ELF-1 (cell line): ENCODE measurements around the gene APBA3.
"Not testable (repeated sequence)": the region's sequence is repeated elsewhere in the genome, so short reads cannot be mapped to it uniquely, and the experiment has no call there.

Experiments used
- DNase-seq: peaks from one replicate; pipeline ENCODE4 v3.0.0-alpha.2; 2016; ENCODE audit warnings: low read depth, low spot score

APBA3 gene

DNA sequence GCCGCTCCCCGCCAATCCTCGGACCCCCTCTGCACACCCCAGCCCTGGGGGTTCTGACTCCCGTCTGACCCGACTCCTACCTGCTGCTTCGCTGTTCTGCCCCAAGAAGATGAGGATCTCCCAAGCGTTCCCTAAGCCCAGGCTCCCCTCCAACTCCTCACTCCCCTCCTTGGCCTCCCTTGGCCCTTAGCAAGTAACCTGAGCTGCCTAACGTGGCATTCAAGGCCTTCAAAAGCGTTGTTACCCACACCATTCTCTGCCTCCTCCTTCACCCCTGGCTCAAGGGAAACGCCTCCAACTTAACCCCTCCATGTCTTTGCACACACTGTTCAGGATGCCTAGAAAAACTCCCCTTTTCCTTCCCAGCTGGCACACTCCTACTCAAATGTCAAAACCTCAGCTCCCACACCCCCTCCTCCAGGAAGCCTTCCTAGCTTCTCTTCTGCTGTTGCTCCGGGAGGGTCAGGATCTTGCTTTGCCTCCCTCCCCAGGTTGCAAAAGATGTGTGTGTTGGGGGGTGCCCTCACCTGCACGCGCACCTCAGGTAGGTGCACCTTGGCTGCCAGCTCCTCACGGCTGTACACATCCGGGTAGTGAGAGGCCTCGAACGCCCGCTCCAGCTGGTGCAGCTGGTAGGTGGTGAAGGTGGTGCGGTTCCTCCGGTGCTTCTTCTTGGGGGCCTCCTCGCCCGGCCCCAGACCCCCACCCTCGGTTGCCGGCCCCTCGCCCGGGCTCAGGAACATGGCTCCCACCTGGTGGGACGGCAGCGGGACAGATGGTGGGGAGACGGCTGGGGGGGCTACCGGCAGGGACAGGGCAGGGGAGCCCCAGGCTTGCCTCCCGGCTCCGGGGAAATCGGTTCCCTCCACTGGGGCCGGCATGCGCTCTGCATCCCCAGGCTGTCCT lies 9.8 kb upstream of the APBA3 start:
- no peak for DNase-seq

DNA sequence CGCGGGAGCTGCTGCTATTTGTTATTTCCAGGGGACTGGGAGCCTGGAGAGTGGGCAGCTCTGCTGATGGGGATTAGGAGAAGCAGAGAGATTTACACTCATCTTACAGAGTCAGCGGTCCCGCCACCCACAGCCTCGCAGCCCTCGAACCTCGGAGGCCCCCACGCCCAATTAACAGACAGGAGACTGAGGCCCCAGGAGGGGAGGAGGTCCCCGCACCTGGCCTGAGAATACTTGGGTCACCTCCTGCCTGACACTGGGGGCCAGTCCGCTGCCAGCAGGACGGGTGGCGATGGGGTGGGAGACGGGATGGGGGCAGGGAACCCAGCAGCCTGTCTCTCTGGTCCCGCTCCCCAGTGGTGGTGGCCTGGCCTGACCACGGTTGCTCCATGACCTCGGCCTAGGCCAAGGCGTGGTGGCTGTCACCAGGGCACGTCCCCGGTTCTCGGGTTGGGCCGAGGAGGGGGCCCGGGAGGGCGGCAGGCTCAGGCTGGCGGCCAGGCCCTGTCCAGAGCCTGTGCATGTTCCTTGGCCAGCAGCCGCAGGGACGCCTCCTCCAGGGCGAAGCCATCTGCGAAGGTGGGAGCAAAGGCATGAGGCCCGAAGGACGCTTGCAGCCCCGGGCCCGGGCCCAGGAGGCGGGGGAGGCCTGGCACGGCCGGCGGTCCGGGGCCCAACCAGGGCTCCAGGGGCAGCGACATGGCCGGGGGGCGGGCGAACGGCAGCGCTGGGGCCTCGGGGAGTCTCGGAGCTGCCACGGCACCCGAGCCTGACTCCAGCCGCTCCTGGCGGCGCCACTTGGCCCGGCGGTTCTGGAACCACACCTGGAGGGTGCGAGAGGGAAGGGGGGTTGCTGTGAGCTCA lies 8.9 kb upstream of the APBA3 start:
- DNase-seq = no peak

DNA sequence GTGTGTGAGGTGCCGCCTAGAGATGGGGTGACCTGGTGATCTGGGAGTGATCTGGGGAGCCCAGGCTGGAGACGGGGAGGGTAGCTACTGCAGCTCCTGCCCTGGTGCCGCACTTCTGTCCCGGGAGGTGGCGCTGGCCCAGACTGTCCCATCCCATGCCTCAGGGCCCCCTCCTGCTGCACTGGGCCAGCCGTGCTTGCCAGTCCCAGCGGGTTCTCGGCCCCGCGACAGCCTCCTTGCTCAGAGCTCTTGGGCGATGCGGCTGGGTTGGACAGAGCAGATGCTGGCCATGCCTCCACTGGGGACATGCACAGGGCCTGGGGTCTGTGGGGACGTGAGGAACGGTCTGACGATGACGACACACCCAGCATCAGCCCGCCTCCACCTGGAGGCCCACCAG lies 8.0 kb upstream of the APBA3 start:
- DNase-seq = peak; percentile 25

DNA sequence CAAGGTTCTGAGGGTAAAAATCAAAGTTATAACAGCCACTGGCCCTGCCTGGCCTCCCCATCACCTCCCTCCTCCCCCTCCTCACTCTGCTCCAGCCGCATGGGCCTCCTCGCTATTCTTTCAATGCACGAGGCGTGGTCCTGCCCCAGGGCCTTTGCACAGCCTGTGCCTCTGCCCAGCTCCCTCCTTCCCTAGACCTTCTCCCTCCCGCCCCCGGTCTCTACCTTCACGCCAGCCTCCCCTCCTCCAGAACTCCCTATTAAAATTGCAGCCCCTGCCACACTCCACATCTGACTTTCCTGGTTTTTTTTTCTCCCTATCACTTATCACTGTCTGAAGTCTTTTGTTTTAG lies 7.2 kb upstream of the APBA3 start:
- no peak for DNase-seq

DNA sequence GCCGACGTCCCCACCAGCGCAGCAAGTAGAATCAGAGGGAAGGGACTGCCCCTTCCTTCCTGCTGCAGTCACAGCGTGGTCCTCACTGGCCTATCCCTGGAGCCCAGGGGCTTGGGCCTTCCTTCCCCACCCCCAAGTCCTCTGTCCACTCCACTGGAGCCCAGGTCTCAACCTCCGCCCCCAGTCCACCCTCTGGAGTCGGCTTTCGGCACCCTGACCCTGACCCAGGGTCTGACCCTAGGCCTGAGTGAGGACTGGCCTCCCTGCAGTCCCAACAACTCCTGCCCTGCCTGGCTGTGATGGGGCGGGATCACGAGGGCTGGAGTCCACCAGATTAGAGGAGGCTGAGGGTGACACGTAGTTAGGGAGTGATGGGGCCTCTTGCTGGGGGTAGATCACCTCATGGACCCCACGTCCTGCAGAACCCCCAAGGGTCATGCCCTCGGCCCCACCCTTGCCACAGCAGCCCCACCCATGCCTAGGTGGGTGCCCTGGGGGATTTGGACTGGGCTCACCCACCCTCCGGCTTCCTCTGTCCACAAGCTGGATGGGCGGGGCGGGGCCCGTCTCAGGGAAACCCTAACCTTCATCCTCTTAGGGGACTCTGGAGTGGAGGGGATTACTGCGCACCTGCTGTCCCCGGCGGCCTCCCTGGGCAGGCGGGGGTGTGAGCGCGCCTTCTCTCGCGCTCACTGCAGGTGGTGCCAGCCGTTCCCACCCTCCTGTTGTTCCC lies 6.7 kb upstream of the APBA3 start:
- no peak for DNase-seq

DNA sequence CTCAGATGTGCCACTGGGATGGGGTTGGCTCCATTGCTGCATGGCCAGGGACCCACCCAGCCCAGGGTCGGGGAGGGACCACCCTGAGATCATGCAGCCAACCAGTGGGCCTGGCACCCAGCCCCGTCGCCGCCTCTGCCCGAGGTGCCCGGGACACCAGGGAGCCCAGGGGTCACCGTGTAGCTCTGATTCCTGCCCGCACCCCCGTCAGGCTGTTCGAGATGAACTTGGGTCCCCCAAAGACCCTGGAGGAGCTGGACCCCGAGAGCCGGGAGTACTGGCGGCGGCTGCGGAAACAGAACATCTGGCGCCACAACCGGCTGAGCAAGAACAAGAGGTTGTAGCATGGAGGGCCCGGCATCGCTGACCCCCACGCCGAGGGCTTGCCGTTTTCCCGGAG lies 5.6 kb upstream of the APBA3 start:
- no peak for DNase-seq

DNA sequence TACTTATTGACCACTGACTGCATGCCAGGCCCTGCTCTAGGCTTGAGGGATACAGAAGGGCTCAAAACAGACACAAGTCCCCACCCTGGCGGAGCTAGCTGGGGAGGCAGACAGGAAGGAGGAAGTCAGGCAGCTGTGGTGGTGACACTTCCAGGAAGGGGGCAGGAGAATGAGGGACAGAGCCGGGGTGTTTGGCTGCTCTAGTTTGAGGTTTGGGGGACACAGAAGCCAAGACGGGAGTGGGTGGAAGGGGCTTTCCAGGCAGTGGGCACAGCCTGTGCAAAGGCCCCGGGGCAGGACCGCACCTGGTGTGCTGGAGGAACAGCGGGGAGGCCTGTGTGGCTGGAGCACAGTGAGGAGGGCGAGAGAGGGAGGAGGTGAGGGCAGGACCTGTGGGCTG lies 5.0 kb upstream of the APBA3 start:
- no peak for DNase-seq

DNA sequence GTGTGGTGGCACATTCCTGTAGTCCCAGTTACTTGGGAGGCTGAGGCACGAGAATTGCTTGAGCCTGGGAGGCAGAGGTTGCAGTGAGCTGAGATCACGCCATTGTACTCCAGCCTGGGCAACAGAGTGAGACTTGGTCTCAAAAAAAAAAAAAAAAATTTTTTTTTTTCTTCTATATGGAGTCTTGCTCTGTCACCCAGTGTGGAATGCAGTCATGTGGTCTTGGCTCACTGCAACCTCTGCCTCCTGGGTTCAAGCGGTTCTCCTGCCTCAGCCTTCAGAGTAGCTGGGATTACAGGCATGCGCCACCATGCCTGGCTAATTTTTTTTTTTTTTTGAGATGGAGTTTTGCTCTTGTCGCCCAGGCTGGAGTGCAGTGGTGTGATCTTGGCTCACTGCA lies 4.3 kb upstream of the APBA3 start:
- DNase-seq = not testable (repeated sequence)

DNA sequence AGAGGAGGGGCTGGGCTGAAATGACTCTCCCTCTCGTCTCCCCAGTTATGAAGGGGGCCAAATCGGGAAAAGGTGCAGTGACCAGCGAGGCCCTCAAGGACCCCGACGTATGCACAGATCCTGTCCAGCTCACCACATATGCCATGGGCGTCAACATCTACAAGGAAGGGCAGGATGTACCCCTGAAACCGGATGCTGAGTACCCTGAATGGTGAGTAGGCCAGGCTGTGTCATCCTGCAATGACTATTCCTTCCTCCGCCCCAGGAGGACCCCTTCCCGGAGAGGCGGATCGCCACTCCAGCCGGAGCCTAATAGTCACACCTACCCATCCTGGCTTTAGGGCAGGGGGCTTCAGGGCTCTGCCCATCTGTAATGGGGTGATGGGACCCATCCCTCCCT lies 3.6 kb upstream of the APBA3 start:
- no peak for DNase-seq

DNA sequence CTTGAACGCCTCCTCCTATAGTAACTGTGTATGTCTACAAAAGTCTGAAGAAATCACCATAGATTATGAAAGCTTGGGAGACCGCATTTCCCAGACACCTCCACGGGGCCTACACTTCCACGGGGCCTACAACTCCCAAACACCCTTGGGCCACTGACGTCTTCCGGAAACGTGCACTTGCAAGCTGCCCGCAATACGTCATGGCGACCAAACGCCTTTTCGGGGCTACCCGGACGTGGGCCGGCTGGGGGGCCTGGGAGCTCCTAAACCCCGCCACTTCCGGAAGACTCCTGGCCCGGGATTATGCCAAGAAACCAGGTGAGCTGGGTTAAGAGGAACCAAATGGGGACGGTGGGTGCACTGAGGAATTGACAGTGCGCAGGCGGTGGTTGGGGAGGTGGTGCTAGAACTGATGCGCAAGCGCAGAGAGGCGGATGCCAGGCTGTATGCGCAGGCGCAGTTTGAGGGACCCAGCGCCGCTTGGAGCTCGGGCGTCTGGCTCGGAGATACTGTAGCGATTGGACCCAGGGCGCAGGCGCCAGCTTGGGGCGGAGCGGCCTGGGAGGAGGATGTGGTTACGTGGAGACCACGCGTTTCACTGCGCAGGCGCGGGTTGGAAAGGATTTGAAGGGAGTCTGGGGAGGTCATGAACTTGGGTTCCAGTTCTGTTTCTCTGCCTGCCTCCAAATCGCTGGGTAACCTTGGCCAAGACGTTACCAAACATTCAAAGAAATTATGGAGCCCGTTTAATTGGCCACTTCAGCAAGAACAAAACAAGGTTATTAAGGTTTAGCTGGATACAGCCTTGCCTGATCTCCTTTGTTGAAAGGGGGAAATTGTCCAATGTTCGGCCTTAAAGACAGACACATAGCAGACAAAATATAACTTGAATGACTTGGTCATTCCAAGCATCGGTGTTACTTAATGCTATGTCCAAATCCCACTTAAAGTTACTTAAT lies 1.3 kb upstream of the APBA3 start, which contains the start of gene MRPL54:
Gene MRPL54 (plus strand): TSS at position 182 of the 959 bp plus-strand sequence. CDS start 19 bp downstream, at position 201.
- DNase-seq = peak; percentile 100

DNA sequence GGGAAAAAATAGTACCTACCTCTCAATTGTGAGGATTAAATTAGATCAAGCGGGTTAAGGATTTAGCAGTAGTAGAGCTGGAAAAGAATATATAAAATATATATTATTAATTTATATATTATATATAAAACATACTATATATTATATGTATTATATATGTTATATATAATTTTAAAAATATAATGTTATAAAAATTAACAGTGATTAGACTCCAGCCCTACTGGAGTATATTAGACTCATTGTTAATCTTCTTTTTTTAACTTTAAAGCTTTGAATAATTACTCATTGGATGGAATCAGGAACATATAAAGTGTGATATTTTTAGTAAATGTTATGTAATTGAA lies 610 bp upstream of the APBA3 start:
- DNase-seq = no peak

DNA sequence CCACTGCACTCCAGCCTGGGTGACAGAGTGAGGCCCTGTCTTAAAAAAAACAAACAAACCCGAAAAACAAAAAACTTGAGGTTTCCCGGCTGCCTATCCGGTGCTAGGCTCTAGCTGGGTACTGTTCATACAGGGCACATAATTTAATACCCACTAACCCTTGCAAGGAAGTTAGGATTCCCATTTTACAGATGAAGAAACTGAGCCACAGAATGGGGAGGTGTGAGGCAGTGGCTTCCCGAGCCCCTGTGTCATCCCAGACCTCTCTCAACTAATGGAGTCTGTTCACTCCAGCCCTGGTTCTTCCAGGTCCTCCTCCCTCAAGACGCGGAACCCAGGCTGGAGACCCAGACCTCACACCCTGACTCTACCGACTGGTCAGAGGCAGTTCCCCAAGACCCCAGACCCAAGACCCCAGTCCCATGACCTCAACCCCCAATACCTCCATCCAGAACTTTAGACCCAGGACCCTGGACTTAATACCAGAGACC lies 576 bp downstream of the APBA3 start:
- DNase-seq = no peak

DNA sequence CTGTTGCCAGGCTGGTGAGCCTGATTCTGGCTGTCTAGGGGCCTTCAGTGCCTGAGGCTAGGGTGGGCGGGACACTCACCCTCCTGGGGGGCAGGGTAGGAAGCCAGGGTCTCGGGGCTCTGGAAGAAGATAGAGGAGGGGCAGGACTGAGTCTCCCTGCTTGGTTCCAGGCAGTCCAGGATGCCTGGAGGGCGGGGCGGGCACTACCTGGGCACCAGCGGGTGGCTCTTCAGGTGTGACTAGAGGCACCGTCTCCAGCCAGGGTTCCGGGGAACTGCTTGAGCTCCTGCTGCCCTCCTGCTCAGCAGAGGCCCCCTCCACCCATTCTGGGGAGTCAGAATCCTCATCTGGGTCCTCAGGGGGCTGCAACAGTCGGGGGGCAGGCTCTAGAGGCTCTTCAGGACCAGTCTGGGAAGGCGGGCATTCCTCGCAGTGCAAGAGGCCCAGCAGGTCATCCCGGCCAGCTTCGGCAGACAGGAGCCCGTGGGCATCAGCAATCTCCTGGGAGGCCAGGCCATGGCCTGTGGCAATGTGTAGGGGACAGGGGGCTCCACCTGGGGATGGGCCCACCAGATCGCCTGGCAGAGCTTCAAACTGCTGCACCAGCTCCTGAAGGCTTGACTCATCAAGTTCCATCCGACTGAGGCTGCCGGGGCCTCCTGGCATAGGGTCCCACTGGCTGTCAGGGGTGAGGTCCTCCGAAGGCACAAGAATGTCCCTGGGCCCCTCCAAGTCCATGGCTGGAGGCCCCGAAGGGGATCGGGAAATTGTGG lies 1.8 kb downstream of the APBA3 start:
- DNase-seq = no peak

DNA sequence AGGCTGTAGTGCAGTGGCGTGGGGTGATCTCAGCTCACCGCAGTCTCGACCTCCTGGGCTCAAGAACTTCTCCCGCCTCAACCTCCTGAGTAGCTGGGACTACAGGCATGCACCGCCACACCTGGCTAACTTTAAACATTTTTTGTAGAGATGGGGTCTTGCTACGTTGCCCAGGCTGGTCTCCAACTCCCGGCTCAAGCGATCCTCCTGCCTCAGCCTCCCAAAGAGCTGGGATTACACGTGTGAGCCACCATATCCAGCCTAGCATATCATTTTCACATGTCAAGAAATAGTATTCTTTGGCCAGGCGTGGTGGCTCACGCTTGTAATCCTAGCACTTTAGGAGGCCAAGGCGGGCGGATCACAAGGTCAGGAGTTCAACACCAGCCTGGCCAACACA lies 3.2 kb downstream of the APBA3 start:
- DNase-seq = not testable (repeated sequence)

DNA sequence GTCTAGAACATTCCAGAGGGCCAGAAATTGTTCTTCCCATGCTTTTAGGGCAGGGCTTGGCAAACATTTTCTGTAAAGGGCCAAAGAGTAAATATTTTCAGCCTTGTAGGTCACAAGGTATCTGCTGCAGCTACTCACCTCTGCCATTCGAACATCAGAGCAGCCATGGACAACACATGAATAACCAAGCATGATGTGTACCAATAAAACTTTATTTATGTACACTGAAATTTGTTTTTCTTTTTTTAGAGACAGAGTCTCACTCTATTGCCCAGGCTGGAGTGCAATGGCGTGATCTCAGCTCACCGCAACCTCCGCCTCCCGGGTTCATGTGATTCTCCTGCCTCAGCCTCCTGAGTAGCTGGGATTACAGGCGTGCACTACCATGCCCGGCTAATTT lies 3.8 kb downstream of the APBA3 start:
- not testable (repeated sequence) for DNase-seq

DNA sequence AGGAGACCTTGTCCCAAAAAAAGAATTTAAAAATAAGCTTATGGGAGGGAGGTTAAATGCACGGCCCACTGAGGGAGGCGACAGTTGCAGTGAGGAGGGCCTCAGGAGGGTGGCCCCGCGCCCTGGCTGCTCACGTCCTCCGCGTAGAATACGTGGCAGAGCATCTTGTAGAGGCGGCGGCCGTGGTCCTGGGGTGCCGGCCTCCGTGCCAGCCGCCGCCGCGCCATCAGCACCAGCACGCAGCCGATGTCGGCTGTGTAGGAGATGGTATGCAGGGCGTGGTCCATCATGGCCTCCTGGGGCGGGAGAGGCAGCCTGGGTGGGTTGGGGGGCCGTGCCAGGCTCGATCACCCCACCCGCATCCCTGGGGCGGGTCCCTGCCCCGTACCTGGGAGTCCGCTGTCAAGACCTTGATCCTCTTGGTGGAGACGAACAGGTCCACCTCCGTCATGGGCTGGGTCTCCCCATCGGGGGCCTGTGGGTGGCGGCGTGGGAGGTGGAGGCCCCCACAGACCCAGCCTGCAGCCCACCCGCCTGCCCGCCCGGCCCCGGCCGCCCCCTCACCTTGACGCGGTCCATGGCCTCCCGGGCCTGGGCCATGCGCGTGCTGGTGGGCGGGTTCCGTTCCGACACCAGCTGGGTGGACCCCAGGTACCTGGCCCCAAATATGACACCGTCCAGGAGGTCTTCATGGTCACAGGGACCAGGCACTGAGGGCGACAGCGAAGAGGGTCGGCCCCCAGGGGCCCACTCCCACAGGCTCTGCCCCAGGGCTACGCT lies 7.7 kb downstream of the APBA3 start:
- DNase-seq = no peak

DNA sequence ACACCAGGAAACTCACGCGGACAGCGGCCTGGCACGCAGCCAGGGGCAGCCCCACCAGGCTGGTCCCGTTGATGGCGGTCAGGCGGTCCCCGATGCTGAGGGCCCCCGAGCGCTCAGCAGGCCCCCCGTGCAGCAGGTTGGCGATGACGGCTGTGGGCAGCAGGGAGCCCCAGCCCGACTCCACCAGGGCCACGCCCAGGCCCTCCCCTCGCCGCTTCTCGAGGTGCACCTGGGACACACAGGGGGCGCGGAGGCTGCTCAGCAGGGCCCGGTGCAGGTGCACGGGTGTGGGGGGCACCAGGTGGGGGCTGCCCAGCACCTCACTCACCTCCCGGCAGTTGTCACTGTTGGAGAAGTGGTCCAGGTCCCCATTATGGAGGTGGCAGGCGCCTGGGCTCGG lies 9.0 kb downstream of the APBA3 start:
- no peak for DNase-seq

DNA sequence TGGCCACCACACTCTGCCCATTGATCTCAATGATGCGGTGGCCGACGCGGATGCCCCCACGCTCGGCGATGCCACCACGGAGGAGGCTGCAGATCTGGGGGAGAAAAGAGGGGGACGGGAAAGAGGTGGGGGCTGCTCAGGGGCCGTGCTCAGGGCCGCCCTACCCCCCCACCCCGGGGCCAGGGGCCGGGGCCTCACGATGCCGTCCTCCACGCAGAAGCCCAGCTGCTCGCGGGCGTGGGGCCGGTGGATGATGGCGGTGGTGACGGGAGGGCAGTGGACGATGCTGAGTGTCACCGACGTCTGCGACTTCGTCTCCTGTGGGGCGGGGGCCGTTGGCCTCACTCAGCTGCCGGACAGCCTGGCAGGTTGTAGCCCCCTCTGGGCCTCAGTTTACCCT lies 10.3 kb downstream of the APBA3 start:
- DNase-seq = no peak

DNA sequence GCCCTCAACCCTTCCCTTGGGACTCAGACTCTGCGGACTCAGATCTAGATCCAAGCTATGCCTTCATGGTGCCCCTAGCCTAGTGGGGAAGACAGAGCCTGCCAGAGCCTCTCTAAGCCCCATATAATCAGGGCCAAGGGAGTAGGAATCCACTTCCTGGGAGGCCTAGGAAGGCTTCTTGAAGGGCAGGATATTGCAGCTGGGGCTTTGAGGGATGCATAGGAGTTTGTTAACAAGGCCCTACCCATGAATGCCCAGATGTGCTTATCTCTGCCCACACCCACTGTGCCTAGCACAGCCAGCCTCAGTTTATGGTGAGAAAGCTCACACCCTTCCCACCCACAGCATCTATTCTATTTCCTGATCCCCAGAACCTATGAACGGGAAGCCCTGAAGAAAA lies 11.3 kb downstream of the APBA3 start:
- no peak for DNase-seq
